ENCODE measurements around the gene PITPNC1. TPM values are rescaled to one million over a fixed set of nuclear protein-coding genes. Genes with fewer than 3 reads are reported as not detected.

PITPNC1 gene
- total RNA-seq, 1 donor from 2014 or later, result 12.4 TPM

DNA sequence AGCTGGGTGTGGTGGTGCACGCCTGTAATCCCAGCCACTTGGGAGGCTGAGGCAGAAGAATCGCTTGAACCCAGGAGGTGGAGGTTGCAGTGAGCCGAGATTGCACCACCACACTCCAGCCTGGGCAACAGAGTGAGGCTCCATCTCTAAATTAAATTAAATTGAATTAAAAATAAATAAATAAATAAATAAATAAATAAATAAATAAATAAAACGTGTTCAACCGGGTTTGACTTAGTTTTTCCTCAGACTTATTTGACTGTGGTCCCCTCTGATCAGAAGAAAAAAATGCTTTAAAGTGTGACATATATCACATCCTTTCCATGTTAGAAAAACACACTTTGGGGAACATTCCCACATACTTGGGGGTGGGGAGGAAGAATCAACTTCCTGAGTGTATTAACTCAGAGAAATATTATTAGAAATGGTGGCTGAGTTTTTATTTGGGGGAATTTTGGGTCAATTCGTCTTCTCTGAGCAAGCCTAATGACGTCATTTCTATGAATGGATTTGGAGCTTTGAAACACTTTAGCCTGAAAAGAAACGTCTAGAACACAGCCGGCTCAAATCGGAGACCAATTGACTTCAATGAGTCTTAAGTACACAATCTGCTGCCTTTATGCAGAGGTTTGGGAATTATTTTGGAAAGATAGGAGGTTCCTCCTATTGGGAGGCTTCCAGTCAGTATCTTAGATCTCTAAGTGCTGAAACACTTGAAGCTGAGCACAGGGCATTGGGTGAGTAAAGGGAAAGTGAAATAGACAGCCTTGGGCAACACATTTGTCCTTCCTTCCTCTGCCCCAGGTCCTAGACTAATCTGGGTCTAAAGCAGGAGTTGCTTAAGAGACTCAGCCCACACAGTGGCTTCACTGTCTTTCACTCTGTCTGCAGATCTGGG, 132.6 kb downstream of the PITPNC1 start:
- peak overlapping the region; percentile 66 for H3K27ac Mint-ChIP-seq (ENCODE audit: unreplicated experiment)
- no peaks in the 10 kb centered on the region for H4K20me1 ChIP-seq (ENCODE audit: insufficient read depth, low read length)
- H3K9ac ChIP-seq (ENCODE audit: low read length), result no peak overlapping the region

GRCh38 chr17:67511012-67511411, 133.9 kb downstream of the PITPNC1 start:
- no peak for DNase-seq (ENCODE audit: low read depth)
- Histone ChIP-seq H2AFZ (ENCODE audit: low read depth, low read length) (no peak overlapping the region), H3K9ac (ENCODE audit: low read length) (no peak overlapping the region), H3K79me2 (ENCODE audit: insufficient read depth, low read length) (no peaks in the 10 kb centered on the region), H3K4me1 (ENCODE audit: insufficient read depth, low read length) (no peaks in the 10 kb centered on the region), H3K27me3 (ENCODE audit: insufficient read depth, low read length) (no peaks in the 10 kb centered on the region), H3K4me3 (ENCODE audit: insufficient read depth, low read depth, low read length) (no peak overlapping the region), H3K27ac (ENCODE audit: low read depth, low read length) (no peak overlapping the region), H3K9me3 (ENCODE audit: insufficient read depth, low read depth, low read length) (peaks cover 3% of the 10 kb centered on the region), H3K4me2 (ENCODE audit: low read length) (no peak overlapping the region), H3K36me3 (ENCODE audit: insufficient read depth, low read length) (no peaks in the 10 kb centered on the region), H4K20me1 (ENCODE audit: insufficient read depth, low read length) (no peaks in the 10 kb centered on the region)
- Mint-ChIP-seq H3K9me3 (ENCODE audit: unreplicated experiment) (peaks cover 7% of the 10 kb centered on the region), H3K4me1 (ENCODE audit: low read depth, unreplicated experiment) (peaks cover 31% of the 10 kb centered on the region), H3K27ac (ENCODE audit: unreplicated experiment) (no peak overlapping the region), H3K36me3 (ENCODE audit: low read depth, unreplicated experiment) (peaks cover 4% of the 10 kb centered on the region), H3K4me3 (ENCODE audit: unreplicated experiment) (no peak overlapping the region), H3K27me3 (ENCODE audit: low read depth, unreplicated experiment) (no peaks in the 10 kb centered on the region)
- TF ChIP-seq, protein P1, sequence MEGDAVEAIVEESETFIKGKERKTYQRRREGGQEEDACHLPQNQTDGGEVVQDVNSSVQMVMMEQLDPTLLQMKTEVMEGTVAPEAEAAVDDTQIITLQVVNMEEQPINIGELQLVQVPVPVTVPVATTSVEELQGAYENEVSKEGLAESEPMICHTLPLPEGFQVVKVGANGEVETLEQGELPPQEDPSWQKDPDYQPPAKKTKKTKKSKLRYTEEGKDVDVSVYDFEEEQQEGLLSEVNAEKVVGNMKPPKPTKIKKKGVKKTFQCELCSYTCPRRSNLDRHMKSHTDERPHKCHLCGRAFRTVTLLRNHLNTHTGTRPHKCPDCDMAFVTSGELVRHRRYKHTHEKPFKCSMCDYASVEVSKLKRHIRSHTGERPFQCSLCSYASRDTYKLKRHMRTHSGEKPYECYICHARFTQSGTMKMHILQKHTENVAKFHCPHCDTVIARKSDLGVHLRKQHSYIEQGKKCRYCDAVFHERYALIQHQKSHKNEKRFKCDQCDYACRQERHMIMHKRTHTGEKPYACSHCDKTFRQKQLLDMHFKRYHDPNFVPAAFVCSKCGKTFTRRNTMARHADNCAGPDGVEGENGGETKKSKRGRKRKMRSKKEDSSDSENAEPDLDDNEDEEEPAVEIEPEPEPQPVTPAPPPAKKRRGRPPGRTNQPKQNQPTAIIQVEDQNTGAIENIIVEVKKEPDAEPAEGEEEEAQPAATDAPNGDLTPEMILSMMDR (IDR thresholded peaks at IDR 0.05; ENCODE audit: insufficient read depth, low read depth, low read length), result no peak
- no peak for TF ChIP-seq EZH2 (IDR thresholded peaks at IDR 0.05; ENCODE audit: insufficient read depth, low read length)
- no peak for FAIRE-seq

More for the DNA sequence above, 132.6 kb downstream of the PITPNC1 start:
- H3K9me3 Mint-ChIP-seq (ENCODE audit: unreplicated experiment), result peaks cover 7% of the 10 kb centered on the region
- peaks cover 4% of the 10 kb centered on the region for H3K36me3 Mint-ChIP-seq (ENCODE audit: low read depth, unreplicated experiment)
- peaks cover 18% of the 10 kb centered on the region for H3K4me1 Mint-ChIP-seq (ENCODE audit: low read depth, unreplicated experiment)
- DNase-seq (ENCODE audit: low read depth), result no peak
- no peaks in the 10 kb centered on the region for H3K27me3 Mint-ChIP-seq (ENCODE audit: low read depth, unreplicated experiment)
- H3K79me2 ChIP-seq (ENCODE audit: insufficient read depth, low read length), result no peaks in the 10 kb centered on the region
- no peaks in the 10 kb centered on the region for H3K4me1 ChIP-seq (ENCODE audit: insufficient read depth, low read length)
- no peak overlapping the region for H3K4me3 Mint-ChIP-seq (ENCODE audit: unreplicated experiment)
- H3K9me3 ChIP-seq (ENCODE audit: insufficient read depth, low read depth, low read length), result peaks cover 3% of the 10 kb centered on the region
- no peak for TF ChIP-seq EZH2 (IDR thresholded peaks at IDR 0.05; ENCODE audit: insufficient read depth, low read length)
- no peak for FAIRE-seq
- H3K27me3 ChIP-seq (ENCODE audit: insufficient read depth, low read length), result no peaks in the 10 kb centered on the region
- no peak overlapping the region for H3K4me3 ChIP-seq (ENCODE audit: insufficient read depth, low read depth, low read length)
- peak overlapping the region; percentile 3 for H3K4me2 ChIP-seq (ENCODE audit: low read length)
- no peak overlapping the region for H3K27ac ChIP-seq (ENCODE audit: low read depth, low read length)
- H2AFZ ChIP-seq (ENCODE audit: low read depth, low read length), result no peak overlapping the region
- no peaks in the 10 kb centered on the region for H3K36me3 ChIP-seq (ENCODE audit: insufficient read depth, low read length)

DNA sequence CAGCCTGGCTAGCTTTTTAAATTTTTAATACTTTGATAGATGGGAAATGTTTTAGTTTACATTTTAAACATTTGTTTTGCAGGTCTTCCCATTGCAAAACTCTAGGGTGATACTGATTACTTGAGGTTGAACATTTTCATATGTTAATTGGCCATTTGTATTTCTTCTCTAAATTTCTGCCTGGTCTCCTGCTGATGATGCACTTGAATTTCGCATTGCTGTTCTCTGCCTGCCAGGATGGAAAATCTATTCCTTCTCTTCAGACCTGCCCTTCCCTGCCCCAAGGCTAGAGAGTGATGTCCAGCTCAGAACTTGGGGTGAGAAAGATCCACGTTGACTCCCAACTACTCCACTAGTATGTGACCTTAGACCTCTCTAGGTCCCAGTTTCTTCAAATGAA, 134.7 kb downstream of the PITPNC1 start:
- DNase-seq (ENCODE audit: low read depth), result no peak
- H3K4me1 Mint-ChIP-seq (ENCODE audit: low read depth, unreplicated experiment), result peaks cover 32% of the 10 kb centered on the region
- Histone ChIP-seq H4K20me1 (ENCODE audit: insufficient read depth, low read length) (no peaks in the 10 kb centered on the region), H2AFZ (ENCODE audit: low read depth, low read length) (no peak overlapping the region), H3K27ac (ENCODE audit: low read depth, low read length) (no peak overlapping the region), H3K9ac (ENCODE audit: low read length) (no peak overlapping the region), H3K4me1 (ENCODE audit: insufficient read depth, low read length) (no peaks in the 10 kb centered on the region), H3K36me3 (ENCODE audit: insufficient read depth, low read length) (no peaks in the 10 kb centered on the region), H3K9me3 (ENCODE audit: insufficient read depth, low read depth, low read length) (peaks cover 3% of the 10 kb centered on the region), H3K27me3 (ENCODE audit: insufficient read depth, low read length) (no peaks in the 10 kb centered on the region), H3K4me2 (ENCODE audit: low read length) (no peak overlapping the region), H3K79me2 (ENCODE audit: insufficient read depth, low read length) (no peaks in the 10 kb centered on the region), H3K4me3 (ENCODE audit: insufficient read depth, low read depth, low read length) (no peak overlapping the region)
- FAIRE-seq, result no peak
- H3K9me3 Mint-ChIP-seq (ENCODE audit: unreplicated experiment), result peaks cover 7% of the 10 kb centered on the region
- TF ChIP-seq, protein P1 (IDR thresholded peaks at IDR 0.05; ENCODE audit: insufficient read depth, low read depth, low read length), result no peak
- TF ChIP-seq EZH2 (IDR thresholded peaks at IDR 0.05; ENCODE audit: insufficient read depth, low read length), result no peak
- H3K4me3 Mint-ChIP-seq (ENCODE audit: unreplicated experiment), result no peak overlapping the region
- no peak overlapping the region for H3K27ac Mint-ChIP-seq (ENCODE audit: unreplicated experiment)
- peaks cover 4% of the 10 kb centered on the region for H3K36me3 Mint-ChIP-seq (ENCODE audit: low read depth, unreplicated experiment)
- no peaks in the 10 kb centered on the region for H3K27me3 Mint-ChIP-seq (ENCODE audit: low read depth, unreplicated experiment)
